H9 (cell line): ENCODE measurements around the gene SYNGAP1. TPM values are rescaled to one million over a fixed set of nuclear protein-coding genes. Genes with fewer than 3 reads are reported as not detected.

ENCODE experiments used
- DNase-seq: peaks from one replicate; pipeline ENCODE4 v3.0.0-alpha.2; 2017
- H2AFZ ChIP-seq: one replicate; pipeline ENCODE4 v1.6.1; 2013; ENCODE audit warnings: mild to moderate bottlenecking, low read length, control low read depth, moderate library complexity
- H2AK5ac ChIP-seq: 2 replicates; pipeline ENCODE4 v1.6.1; 2013; ENCODE audit warnings: low read length, control low read depth, mixed read lengths; ENCODE audit not compliant: insufficient read length
- H2BK120ac ChIP-seq: one replicate; pipeline ENCODE4 v1.6.1; 2013; ENCODE audit warnings: low read depth, mild to moderate bottlenecking, low read length, control low read depth, inconsistent platforms; ENCODE audit not compliant: poor library complexity, severe bottlenecking
- H2BK12ac ChIP-seq: 2 replicates; pipeline ENCODE4 v1.6.1; 2013; ENCODE audit warnings: low read length, control low read depth, mixed read lengths, low read depth; ENCODE audit not compliant: insufficient read length
- H2BK15ac ChIP-seq: 2 replicates; pipeline ENCODE4 v1.6.1; 2013; ENCODE audit warnings: low read depth, low read length, control low read depth
- H2BK20ac ChIP-seq: one replicate; pipeline ENCODE4 v1.6.1; 2013; ENCODE audit warnings: low read depth, mild to moderate bottlenecking, low read length, control low read depth, inconsistent platforms; ENCODE audit not compliant: poor library complexity, severe bottlenecking
- H2BK5ac ChIP-seq: 2 replicates; pipeline ENCODE4 v1.6.1; 2013; ENCODE audit warnings: low read length, control low read depth, mixed read lengths; ENCODE audit not compliant: insufficient read length
- H3K14ac ChIP-seq: 2 replicates; pipeline ENCODE4 v1.6.1; 2013; ENCODE audit warnings: low read length, control low read depth; ENCODE audit not compliant: insufficient read depth
- H3K18ac ChIP-seq: 2 replicates; pipeline ENCODE4 v1.6.1; 2013; ENCODE audit warnings: low read depth, mild to moderate bottlenecking, mixed read lengths, low read length, control low read depth; ENCODE audit not compliant: insufficient read length
- H3K23ac ChIP-seq: 2 replicates; pipeline ENCODE4 v1.6.1; 2013; ENCODE audit warnings: low read length, control low read depth, mixed read lengths, low read depth; ENCODE audit not compliant: insufficient read length
- H3K23me2 ChIP-seq: 2 replicates; pipeline ENCODE4 v1.6.1; 2013; ENCODE audit warnings: low read depth, mild to moderate bottlenecking, mixed read lengths, low read length, control low read depth; ENCODE audit not compliant: insufficient read length, poor library complexity, severe bottlenecking
- H3K27ac ChIP-seq: 2 replicates; pipeline ENCODE4 v1.5.1; 2013; ENCODE audit warnings: low read length, control low read depth, mixed read lengths, low read depth; ENCODE audit not compliant: insufficient read length
- H3K27me3 ChIP-seq: 2 replicates; pipeline ENCODE4 v1.6.1; 2013; ENCODE audit warnings: low read length, control low read depth, inconsistent platforms; ENCODE audit not compliant: insufficient read depth
- H3K4ac ChIP-seq: 2 replicates; pipeline ENCODE4 v1.6.1; 2013; ENCODE audit warnings: low read depth, mild to moderate bottlenecking, control low read depth, inconsistent platforms, low read length, moderate library complexity
- H3K4me1 ChIP-seq: 2 replicates; pipeline ENCODE4 v1.6.1; 2013; ENCODE audit warnings: low read length, control low read depth, inconsistent platforms; ENCODE audit not compliant: insufficient read depth
- H3K4me2 ChIP-seq: 2 replicates; pipeline ENCODE4 v1.6.1; 2013; ENCODE audit warnings: low read length, control low read depth, mixed read lengths; ENCODE audit not compliant: insufficient read length, insufficient read depth
- H3K56ac ChIP-seq: 2 replicates; pipeline ENCODE4 v1.6.1; 2013; ENCODE audit warnings: low read depth, mild to moderate bottlenecking, mixed read lengths, low read length, control low read depth; ENCODE audit not compliant: insufficient read length
- H3K79me1 ChIP-seq: 2 replicates; pipeline ENCODE4 v1.6.1; 2013; ENCODE audit warnings: low read depth, mild to moderate bottlenecking, moderate library complexity, low read length, control low read depth, inconsistent platforms; ENCODE audit not compliant: insufficient read depth, poor library complexity, severe bottlenecking
- H3K79me2 ChIP-seq: 2 replicates; pipeline ENCODE4 v1.6.1; 2013; ENCODE audit warnings: low read length, control low read depth, inconsistent platforms; ENCODE audit not compliant: insufficient read depth
- H3K9ac ChIP-seq: 2 replicates; pipeline ENCODE4 v1.6.1; 2013; ENCODE audit warnings: low read length, control low read depth, mixed read lengths; ENCODE audit not compliant: insufficient read length; ENCODE audit errors: extremely low read depth
- H3K9me3 ChIP-seq: one replicate; pipeline ENCODE4 v1.6.1; 2013; ENCODE audit warnings: low read depth, low read length, inconsistent platforms; ENCODE audit not compliant: control insufficient read depth
- H3T11ph ChIP-seq: one replicate; pipeline ENCODE4 v1.6.1; 2013; ENCODE audit warnings: mild to moderate bottlenecking, low read length, control low read depth, inconsistent platforms
- H4K20me1 ChIP-seq: one replicate; pipeline ENCODE4 v1.6.1; 2013; ENCODE audit not compliant: control insufficient read depth, insufficient read length, insufficient read depth
- H4K5ac ChIP-seq: 2 replicates; pipeline ENCODE4 v1.6.1; 2013; ENCODE audit warnings: low read depth, mild to moderate bottlenecking, mixed read lengths, low read length, control low read depth; ENCODE audit not compliant: insufficient read length
- H4K8ac ChIP-seq: replicated peaks from 2 replicates; pipeline ENCODE4 v1.6.1; 2013; ENCODE audit warnings: low read length, control low read depth, mixed read lengths, low read depth; ENCODE audit not compliant: insufficient read length
- H4K91ac ChIP-seq: 2 replicates; pipeline ENCODE4 v1.6.1; 2013; ENCODE audit warnings: low read depth, mild to moderate bottlenecking, moderate library complexity, mixed read lengths, low read length, control low read depth; ENCODE audit not compliant: insufficient read length
- H3K27ac Mint-ChIP-seq, 3 experiments: 2 replicates in 2 of 3; 3 replicates in 1 of 3; pipeline ENCODE4 v1.8.0; 2020 to 2021; ENCODE audit warnings: mixed read lengths in 3 of 3, mild to moderate bottlenecking in 1 of 3, moderate library complexity in 1 of 3
- H3K27me3 Mint-ChIP-seq: 2 replicates; pipeline ENCODE4 v1.8.0; 2021; ENCODE audit warnings: low read depth, mild to moderate bottlenecking, moderate library complexity, mixed read lengths
- H3K36me3 Mint-ChIP-seq, 3 experiments: 2 replicates in 2 of 3; 3 replicates in 1 of 3; pipeline ENCODE4 v1.8.0; 2020 to 2021; ENCODE audit warnings: low read depth in 3 of 3, mixed read lengths in 3 of 3; ENCODE audit not compliant: insufficient read depth in 1 of 3
- H3K4me1 Mint-ChIP-seq, 2 experiments: 2 replicates each; pipeline ENCODE4 v1.8.0; 2020; ENCODE audit warnings: mixed read lengths in 2 of 2
- H3K4me3 Mint-ChIP-seq, 2 experiments: 2 replicates in 1 of 2; 3 replicates in 1 of 2; pipeline ENCODE4 v1.8.0; 2020 to 2021; ENCODE audit warnings: mild to moderate bottlenecking in 2 of 2, mixed read lengths in 2 of 2, moderate library complexity in 1 of 2
- H3K9me3 Mint-ChIP-seq, 2 experiments: 2 replicates in 1 of 2; 3 replicates in 1 of 2; pipeline ENCODE4 v1.8.0; 2020; ENCODE audit warnings: mild to moderate bottlenecking in 2 of 2, mixed read lengths in 2 of 2, moderate library complexity in 1 of 2
- CTCF ChIP-seq: fragments of 200-600 bp; sonication (generic); conservative IDR thresholded peaks from 3 replicates; pipeline ENCODE4 v1.8.0; 2021; ENCODE audit warnings: antibody characterized with exemption, mild to moderate bottlenecking
- WGBS: extraction: QIAGEN DNeasy Blood & Tissue Kit; methylation state at CpG from one replicate; pipeline ENCODE4 v1.1.7; 2013; ENCODE audit warnings: missing lambda C conversion rate, low lambda C conversion rate, mixed read lengths; ENCODE audit not compliant: insufficient read length; ENCODE audit errors: extremely low coverage; 5-methylcytosine and 5-hydroxymethylcytosine counted together
- total RNA-seq: library from RNA; stranded (reverse); gene quantifications from 2 replicates; pipeline ENCODE4 v1.2.1, GENCODE V29; 2021

SYNGAP1 gene
- total RNA-seq, 1 experiment from 2014 or later = 121 TPM

DNA sequence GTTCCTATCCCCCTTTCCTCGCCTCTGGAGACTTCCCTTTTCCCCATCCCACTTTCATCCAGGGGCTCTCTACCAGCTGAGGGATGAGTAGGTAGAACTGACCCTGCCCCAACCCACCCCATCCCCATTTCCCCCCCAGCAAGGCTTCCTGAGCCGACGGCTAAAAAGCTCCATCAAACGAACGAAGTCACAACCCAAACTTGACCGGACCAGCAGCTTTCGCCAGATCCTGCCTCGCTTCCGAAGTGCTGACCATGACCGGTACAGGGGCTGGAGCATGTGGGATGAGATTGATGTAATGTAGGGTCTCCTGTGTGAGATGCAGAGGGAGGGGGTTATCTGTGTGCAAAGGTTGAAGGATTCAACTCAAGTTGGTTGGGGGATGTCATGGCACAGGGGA is 12.7 kb downstream of the SYNGAP1 start:
- Mint-ChIP-seq H3K9me3 (no peaks in the 10 kb centered on the region), H3K27me3 (no peaks in the 10 kb centered on the region; the same call in 1 of the 2 replicates), H3K4me3 (peak overlapping the region; percentile 75 to 81), H3K4me1 (peaks cover 55 to 65% of the 10 kb centered on the region in 2 experiments), H3K27ac (peak overlapping the region; percentile 94 to 97 (median 96)), H3K36me3 (peaks cover 26 to 39% (median 37%) of the 10 kb centered on the region in 3 experiments)
- no peak for TF ChIP-seq CTCF
- Histone ChIP-seq H3K79me2 (peaks cover 12% of the 10 kb centered on the region; the same call in 1 of the 2 replicates), H2AFZ (no peak overlapping the region), H3K23ac (no peak overlapping the region), H2AK5ac (no peak overlapping the region), H4K91ac (no peak overlapping the region), H4K5ac (no peak overlapping the region), H3K14ac (peak overlapping the region; percentile 76), H3K9me3 (no peaks in the 10 kb centered on the region), H3K18ac (peak overlapping the region; percentile 51), H3K27me3 (no peaks in the 10 kb centered on the region), H3K4ac (no peak overlapping the region), H3K4me1 (peaks cover 16% of the 10 kb centered on the region; the same call in 1 of the 2 replicates), H3K4me2 (peak overlapping the region; percentile 88), H3K9ac (peak overlapping the region; percentile 63), H3K56ac (no peak overlapping the region), H2BK20ac (no peak overlapping the region), H2BK5ac (no peak overlapping the region), H2BK12ac (peak overlapping the region; percentile 51), H3K27ac (peak overlapping the region; percentile 86), H4K8ac (no peak overlapping the region), H3K79me1 (peaks cover 5% of the 10 kb centered on the region), H3K23me2 (peaks cover 23% of the 10 kb centered on the region), H2BK15ac (no peak overlapping the region), H3T11ph (no peak overlapping the region), H4K20me1 (no peaks in the 10 kb centered on the region), H2BK120ac (no peak overlapping the region)
- WGBS = no CpG with 5 or more reads among the region's 10 CpGs
- no peak for DNase-seq
